Osteoblast (primary cell): ENCODE results near the gene RNLS. TPM values are rescaled to one million over a fixed set of nuclear protein-coding genes. Genes with fewer than 3 reads are reported as not detected.

ENCODE experiments used
- DNase-seq: peaks from one replicate; pipeline ENCODE4 v3.0.0; 2011; ENCODE audit warnings: low spot score, mixed read lengths; ENCODE audit not compliant: insufficient read length; ENCODE audit errors: missing footprints
- H2AFZ ChIP-seq: 2 replicates; pipeline ENCODE4 v1.6.0; 2011; ENCODE audit warnings: mild to moderate bottlenecking, low read length
- H3K27ac ChIP-seq: 2 replicates; pipeline ENCODE4 v1.5.1; 2011; ENCODE audit warnings: mild to moderate bottlenecking, low read depth, low read length, moderate library complexity
- H3K27me3 ChIP-seq: 2 replicates; pipeline ENCODE4 v1.6.0; 2012; ENCODE audit warnings: mild to moderate bottlenecking, control low read depth, inconsistent platforms, low read length, moderate library complexity; ENCODE audit not compliant: insufficient read depth
- H3K36me3 ChIP-seq: 2 replicates; pipeline ENCODE4 v1.5.1; 2011; ENCODE audit warnings: mild to moderate bottlenecking, low read length, control low read depth, moderate library complexity; ENCODE audit not compliant: insufficient read depth
- H3K4me1 ChIP-seq: 2 replicates; pipeline ENCODE4 v1.5.1; 2011; ENCODE audit warnings: mild to moderate bottlenecking, low read length, control low read depth, moderate library complexity; ENCODE audit not compliant: insufficient read depth
- H3K4me2 ChIP-seq: 2 replicates; pipeline ENCODE4 v1.6.0; 2011; ENCODE audit warnings: mild to moderate bottlenecking, low read length; ENCODE audit not compliant: insufficient read depth
- H3K4me3 ChIP-seq: fragments of 200-600 bp; sonication (generic); 3 replicates; pipeline ENCODE4 v1.5.1; 2012; ENCODE audit warnings: mild to moderate bottlenecking, low read length, inconsistent platforms; ENCODE audit not compliant: insufficient read depth
- H3K79me2 ChIP-seq: 2 replicates; pipeline ENCODE4 v1.6.0; 2012; ENCODE audit warnings: mild to moderate bottlenecking, low read length, control low read depth, inconsistent platforms; ENCODE audit not compliant: insufficient read depth
- H3K9me3 ChIP-seq: 2 replicates; pipeline ENCODE4 v1.5.1; 2011; ENCODE audit warnings: low read depth, low read length, control low read depth
- H4K20me1 ChIP-seq: 2 replicates; pipeline ENCODE4 v1.6.0; 2012; ENCODE audit warnings: mild to moderate bottlenecking, low read length, control low read depth; ENCODE audit not compliant: insufficient read depth
- total RNA-seq: library from RNA; depleted of rRNA; stranded (reverse); fragments of >200 nt; gene quantifications from 2 replicates; pipeline ENCODE4 v1.2.3, GENCODE V29; 2012
- TF ChIP-seq, protein P1 (sequence below): IDR thresholded peaks from 2 replicates; pipeline ENCODE4 v1.5.1; 2011; ENCODE audit warnings: mild to moderate bottlenecking, low read depth, low read length, moderate library complexity; ENCODE audit errors: extremely low read depth

The RNLS gene
- total RNA-seq, 1 donor = 22.4 TPM

DNA sequence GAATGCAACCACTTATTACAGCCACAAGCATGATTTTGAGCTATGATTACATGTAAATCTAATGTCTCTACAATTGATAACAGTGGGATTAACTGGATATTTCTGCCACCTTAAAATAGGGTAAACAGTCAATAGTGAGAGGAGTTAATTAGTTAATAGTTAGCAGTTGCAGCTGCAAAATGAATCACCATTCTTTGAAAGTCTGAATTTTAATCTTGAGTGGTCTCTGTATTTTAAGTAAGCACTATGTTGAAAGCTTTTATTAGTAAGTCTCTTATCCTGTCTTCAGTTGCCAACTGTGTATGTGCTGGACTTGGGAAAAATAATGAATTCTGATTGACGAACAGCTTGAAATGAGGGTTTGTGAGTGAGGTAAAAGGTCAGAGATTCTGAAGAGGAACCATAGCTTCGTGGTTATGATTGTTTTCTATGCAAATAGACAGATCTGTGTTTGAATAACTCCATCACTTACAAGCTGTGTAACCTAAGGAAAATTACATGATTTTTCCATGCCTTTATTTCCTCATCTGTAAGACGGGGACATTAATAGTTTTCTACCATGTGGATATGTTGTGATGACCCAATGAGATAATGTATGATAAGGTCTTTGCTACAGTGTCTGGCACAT, 75.2 kb downstream of the RNLS start:
- H3K36me3 ChIP-seq = no peaks in the 10 kb centered on the region
- H3K27me3 ChIP-seq = no peaks in the 10 kb centered on the region
- H3K4me2 ChIP-seq = no peak overlapping the region
- no peak for DNase-seq
- H3K9me3 ChIP-seq = no peaks in the 10 kb centered on the region
- H3K4me1 ChIP-seq = no peaks in the 10 kb centered on the region
- H3K79me2 ChIP-seq = no peaks in the 10 kb centered on the region
- TF ChIP-seq, protein P1, sequence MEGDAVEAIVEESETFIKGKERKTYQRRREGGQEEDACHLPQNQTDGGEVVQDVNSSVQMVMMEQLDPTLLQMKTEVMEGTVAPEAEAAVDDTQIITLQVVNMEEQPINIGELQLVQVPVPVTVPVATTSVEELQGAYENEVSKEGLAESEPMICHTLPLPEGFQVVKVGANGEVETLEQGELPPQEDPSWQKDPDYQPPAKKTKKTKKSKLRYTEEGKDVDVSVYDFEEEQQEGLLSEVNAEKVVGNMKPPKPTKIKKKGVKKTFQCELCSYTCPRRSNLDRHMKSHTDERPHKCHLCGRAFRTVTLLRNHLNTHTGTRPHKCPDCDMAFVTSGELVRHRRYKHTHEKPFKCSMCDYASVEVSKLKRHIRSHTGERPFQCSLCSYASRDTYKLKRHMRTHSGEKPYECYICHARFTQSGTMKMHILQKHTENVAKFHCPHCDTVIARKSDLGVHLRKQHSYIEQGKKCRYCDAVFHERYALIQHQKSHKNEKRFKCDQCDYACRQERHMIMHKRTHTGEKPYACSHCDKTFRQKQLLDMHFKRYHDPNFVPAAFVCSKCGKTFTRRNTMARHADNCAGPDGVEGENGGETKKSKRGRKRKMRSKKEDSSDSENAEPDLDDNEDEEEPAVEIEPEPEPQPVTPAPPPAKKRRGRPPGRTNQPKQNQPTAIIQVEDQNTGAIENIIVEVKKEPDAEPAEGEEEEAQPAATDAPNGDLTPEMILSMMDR = no peak
- H4K20me1 ChIP-seq = no peaks in the 10 kb centered on the region
- no peak overlapping the region for H3K4me3 ChIP-seq
- no peak overlapping the region for H3K27ac ChIP-seq
- H2AFZ ChIP-seq = no peak overlapping the region

DNA sequence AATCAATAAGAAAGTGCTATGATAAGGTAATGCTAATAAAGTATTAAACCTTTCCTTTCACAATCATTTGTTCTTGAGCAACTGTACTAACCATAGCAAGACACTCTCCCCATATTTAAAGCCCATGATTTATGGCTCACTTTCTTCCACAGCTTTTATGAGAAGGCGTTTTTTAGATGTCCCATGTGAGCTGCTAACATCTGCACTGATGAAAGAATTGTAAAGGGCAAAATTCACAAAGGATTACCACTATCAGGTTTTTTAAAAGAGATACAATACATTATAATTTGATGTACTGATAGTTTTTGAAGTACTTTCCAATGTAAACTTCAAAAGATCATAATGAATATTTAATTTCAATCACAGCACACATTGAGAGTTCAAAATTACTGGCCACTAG, 75.7 kb downstream of the RNLS start:
- no peaks in the 10 kb centered on the region for H4K20me1 ChIP-seq
- no peaks in the 10 kb centered on the region for H3K9me3 ChIP-seq
- TF ChIP-seq, protein P1 = no peak
- no peak overlapping the region for H2AFZ ChIP-seq
- no peak for DNase-seq
- H3K4me3 ChIP-seq = no peak overlapping the region
- no peaks in the 10 kb centered on the region for H3K79me2 ChIP-seq
- no peaks in the 10 kb centered on the region for H3K36me3 ChIP-seq
- H3K27me3 ChIP-seq = no peaks in the 10 kb centered on the region
- H3K4me1 ChIP-seq = no peaks in the 10 kb centered on the region
- no peak overlapping the region for H3K4me2 ChIP-seq
- H3K27ac ChIP-seq = no peak overlapping the region

DNA sequence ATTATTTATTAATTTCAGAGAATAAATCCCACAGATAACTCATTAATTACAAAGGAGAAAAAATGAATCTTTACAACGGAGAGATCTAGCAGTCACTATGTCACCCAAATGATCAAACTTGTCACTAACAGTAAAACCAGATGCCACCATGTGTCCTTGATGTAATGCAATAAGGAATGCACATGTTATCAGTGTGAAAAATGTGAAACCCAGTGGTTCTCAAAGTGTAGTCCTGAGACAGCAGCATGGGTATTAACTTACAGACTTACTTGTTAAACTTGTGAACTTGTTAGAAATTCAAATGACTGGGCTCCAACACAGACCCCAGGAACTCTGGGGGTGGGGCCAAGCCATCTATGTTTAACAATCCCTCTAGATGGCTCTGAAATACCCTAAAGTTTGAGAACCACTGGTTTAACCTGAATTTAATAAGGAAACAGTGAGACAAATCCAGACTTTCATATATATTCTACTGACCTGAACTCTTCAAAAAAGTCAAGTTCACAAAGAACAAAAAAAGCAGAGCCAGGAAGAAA, 77.4 kb downstream of the RNLS start:
- H2AFZ ChIP-seq = no peak overlapping the region
- no peak overlapping the region for H3K4me3 ChIP-seq
- H3K27me3 ChIP-seq = no peaks in the 10 kb centered on the region
- DNase-seq = no peak
- no peaks in the 10 kb centered on the region for H3K36me3 ChIP-seq
- H3K4me1 ChIP-seq = no peaks in the 10 kb centered on the region
- H3K9me3 ChIP-seq = no peaks in the 10 kb centered on the region
- no peaks in the 10 kb centered on the region for H4K20me1 ChIP-seq
- no peak overlapping the region for H3K4me2 ChIP-seq
- no peak overlapping the region for H3K27ac ChIP-seq
- no peaks in the 10 kb centered on the region for H3K79me2 ChIP-seq
- TF ChIP-seq, protein P1 = no peak

DNA sequence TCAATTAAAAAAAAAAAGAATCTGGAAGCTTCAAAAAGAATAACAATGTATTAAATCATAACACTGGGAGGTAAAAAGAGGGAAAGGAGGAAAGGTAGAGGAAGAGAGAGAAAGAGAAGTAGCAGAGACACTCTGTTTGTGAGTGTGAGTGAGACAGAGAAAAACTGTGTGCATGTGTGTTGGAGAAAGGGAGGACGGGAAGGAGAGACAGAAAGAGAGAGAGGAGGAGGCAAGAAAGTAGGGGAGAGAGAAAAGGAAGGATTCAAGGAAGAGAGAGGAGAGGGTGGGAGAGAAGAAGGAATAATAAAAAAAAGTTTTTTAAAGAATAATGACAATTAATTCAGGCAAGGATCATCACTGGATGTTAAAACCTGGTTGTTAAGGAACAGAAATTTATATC, 77.9 kb downstream of the RNLS start:
- TF ChIP-seq, protein P1 = no peak
- Histone ChIP-seq H3K4me3 (no peak overlapping the region), H3K27ac (no peak overlapping the region), H2AFZ (no peak overlapping the region), H3K27me3 (no peaks in the 10 kb centered on the region), H3K9me3 (no peaks in the 10 kb centered on the region), H3K36me3 (no peaks in the 10 kb centered on the region), H3K79me2 (no peaks in the 10 kb centered on the region), H4K20me1 (no peaks in the 10 kb centered on the region), H3K4me1 (peaks cover 3% of the 10 kb centered on the region), H3K4me2 (no peak overlapping the region)
- DNase-seq = no peak
